Natural killer cell (primary cell): ENCODE measurements around the gene ITGB2. TPM values are rescaled to one million over a fixed set of nuclear protein-coding genes. Genes with fewer than 3 reads are reported as not detected.
A peak's percentile ranks its signal among the peaks of the same experiment; 100 is the strongest.

ENCODE experiments used
- ATAC-seq, 3 donors: fragments of 150-1000 bp in 2 of 3; fragments of 200-7000 bp in 1 of 3; cut with Tn5 transposase; 1 replicate in 1 of 3; 2 replicates in 2 of 3; pipeline ENCODE4 v1.10.0; 2021; ENCODE audit warnings: mild to moderate bottlenecking in 2 of 3, moderate library complexity in 2 of 3
- DNase-seq, 2 donors: peaks; one replicate each; pipeline versions ENCODE4 v3.0.0 to v3.0.0-alpha.2; 2013 to 2021; ENCODE audit warnings: mixed read lengths in 1 of 2
- H3K27ac ChIP-seq: one replicate; pipeline ENCODE4 v1.5.1; 2013; ENCODE audit warnings: mild to moderate bottlenecking, low read length
- H3K27me3 ChIP-seq: one replicate; pipeline ENCODE4 v1.6.1; 2013; ENCODE audit warnings: low read length; ENCODE audit not compliant: control insufficient read depth, insufficient read depth
- H3K36me3 ChIP-seq: one replicate; pipeline ENCODE4 v1.6.1; 2013; ENCODE audit warnings: low read length; ENCODE audit not compliant: control insufficient read depth, insufficient read depth
- H3K4me1 ChIP-seq: one replicate; pipeline ENCODE4 v1.6.1; 2013; ENCODE audit warnings: low read length; ENCODE audit not compliant: control insufficient read depth, insufficient read depth
- H3K4me3 ChIP-seq: one replicate; pipeline ENCODE4 v1.5.1; 2013; ENCODE audit warnings: low read length
- H3K9me3 ChIP-seq: one replicate; pipeline ENCODE4 v1.6.1; 2013; ENCODE audit warnings: low read length; ENCODE audit not compliant: control insufficient read depth, insufficient read depth
- H3K27ac Mint-ChIP-seq, 2 donors: one replicate each; pipeline ENCODE4 v1.8.0; 2022; ENCODE audit warnings: mild to moderate bottlenecking in 2 of 2, mixed read lengths in 2 of 2, moderate library complexity in 1 of 2
- H3K27me3 Mint-ChIP-seq, 2 donors: one replicate each; pipeline ENCODE4 v1.8.0; 2022; ENCODE audit warnings: low read depth in 2 of 2, mixed read lengths in 2 of 2
- H3K36me3 Mint-ChIP-seq: one replicate; pipeline ENCODE4 v1.8.0; 2022; ENCODE audit warnings: mixed read lengths
- H3K4me1 Mint-ChIP-seq, 2 donors: one replicate each; pipeline ENCODE4 v1.8.0; 2022; ENCODE audit warnings: mixed read lengths in 2 of 2
- H3K4me3 Mint-ChIP-seq: one replicate; pipeline ENCODE4 v1.8.0; 2022; ENCODE audit warnings: mild to moderate bottlenecking, moderate library complexity, mixed read lengths
- H3K9me3 Mint-ChIP-seq, 2 donors: one replicate each; pipeline ENCODE4 v1.8.0; 2022; ENCODE audit warnings: mixed read lengths in 2 of 2
- CTCF ChIP-seq: fragments of 200-600 bp; IDR thresholded peaks from one replicate; pipeline ENCODE4 v1.8.0; 2022; ENCODE audit warnings: antibody characterized with exemption
- WGBS: methylation state at CpG from one replicate; pipeline ENCODE4 v1.1.7; 2013; ENCODE audit warnings: missing lambda C conversion rate; ENCODE audit not compliant: insufficient coverage; 5-methylcytosine and 5-hydroxymethylcytosine counted together
- intact Hi-C: fragments of 100-400 bp; cut with micrococcal nuclease; formaldehyde crosslinking; loops from one replicate; pipeline ENCODE4 v1.14.2; 2022
- total RNA-seq, 4 donors: library from RNA; stranded (reverse); fragments of 120-200 nt in 1 of 4; gene quantifications; one replicate each; pipeline versions ENCODE4 v1.2.3 to v1.2.4, GENCODE V29; 2013 to 2022

Gene ITGB2
- total RNA-seq, 3 donors from 2014 or later (not counting 1 experiment from before 2014, with no cell fraction given), result 1,223 to 1,393 (median 1,250) TPM

DNA sequence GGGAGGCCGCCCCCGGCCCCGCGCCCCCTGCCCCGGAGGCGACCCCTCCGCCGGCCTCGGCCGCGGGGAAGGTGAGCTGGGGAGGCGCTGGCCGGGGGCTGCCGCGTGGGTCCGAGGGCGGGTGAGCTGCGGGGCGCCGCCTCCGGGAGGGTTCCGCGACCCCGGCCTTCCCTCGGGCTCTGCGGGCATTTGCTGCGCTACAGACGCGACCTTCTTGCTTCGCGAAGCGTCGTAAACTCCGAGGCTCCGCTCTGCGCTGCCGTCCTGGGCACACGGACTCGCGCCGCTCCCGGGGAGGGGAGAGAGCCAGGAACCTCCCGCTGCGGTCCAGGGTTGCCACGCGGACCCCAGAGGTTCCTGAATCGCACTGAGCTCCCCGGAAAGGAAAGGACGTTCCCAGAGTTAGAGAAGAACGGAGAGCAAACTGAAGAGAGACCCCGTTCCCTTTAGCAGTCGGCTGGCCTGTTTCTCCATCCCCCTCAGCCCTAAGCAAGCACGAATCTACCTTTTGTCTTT lies 19.5 kb upstream of the ITGB2 start:
- peak overlapping the region; percentile 78 for H3K4me3 ChIP-seq
- no peaks in the 10 kb centered on the region for H3K27me3 ChIP-seq
- H3K9me3 Mint-ChIP-seq, result no peaks in the 10 kb centered on the region
- peak overlapping the region; percentile 61 to 66 for H3K27ac Mint-ChIP-seq
- peaks cover 12% of the 10 kb centered on the region for H3K36me3 ChIP-seq
- no peaks in the 10 kb centered on the region for H3K9me3 ChIP-seq
- intact Hi-C loops, result no loop called here
- no peak overlapping the region for H3K27ac ChIP-seq
- ATAC-seq, result peak; percentile 47 to 55 (median 48)
- no peak for TF ChIP-seq CTCF
- H3K4me1 ChIP-seq, result peaks cover 32% of the 10 kb centered on the region
- H3K27me3 Mint-ChIP-seq, result no peaks in the 10 kb centered on the region
- peak overlapping the region; percentile 93 for H3K4me3 Mint-ChIP-seq
- peak in 1 of 2 donors; percentile 54 for DNase-seq
- peaks cover 21 to 33% of the 10 kb centered on the region in 2 donors for H3K4me1 Mint-ChIP-seq
- WGBS, result 0% methylated on average over 52 of the region's 53 CpGs
- no peaks in the 10 kb centered on the region for H3K36me3 Mint-ChIP-seq

- H3K27me3 Mint-ChIP-seq, result no peaks in the 10 kb centered on the region
- H3K4me1 Mint-ChIP-seq, result peaks cover 21 to 33% of the 10 kb centered on the region in 2 donors
- intact Hi-C loops, result no loop called here
- Histone ChIP-seq H3K27me3 (no peaks in the 10 kb centered on the region), H3K9me3 (no peaks in the 10 kb centered on the region), H3K4me3 (peak within 1 kb of the TSS; percentile 78), H3K36me3 (peaks cover 10% of the 10 kb centered on the region), H3K27ac (peak within 1 kb of the TSS; percentile 20), H3K4me1 (peaks cover 32% of the 10 kb centered on the region)
- H3K36me3 Mint-ChIP-seq, result no peaks in the 10 kb centered on the region
- WGBS, result 3% methylated on average over 69 of the region's 69 CpGs
- H3K27ac Mint-ChIP-seq, result peak within 1 kb of the TSS; percentile 61 to 66
- peak; percentile 71 to 89 for DNase-seq
- ATAC-seq, result peak; percentile 90 to 96 (median 93)
- H3K9me3 Mint-ChIP-seq, result no peaks in the 10 kb centered on the region
- TF ChIP-seq CTCF, result no peak
- H3K4me3 Mint-ChIP-seq, result peak within 1 kb of the TSS; percentile 93
Measured at GRCh38 chr21:44939532-44940115, 18.9 kb upstream of the ITGB2 start, which contains the start of gene SLX9. SLX9 (plus strand) TSS chr21:44940029; CDS start chr21:44940058, 29 bp downstream.

DNA sequence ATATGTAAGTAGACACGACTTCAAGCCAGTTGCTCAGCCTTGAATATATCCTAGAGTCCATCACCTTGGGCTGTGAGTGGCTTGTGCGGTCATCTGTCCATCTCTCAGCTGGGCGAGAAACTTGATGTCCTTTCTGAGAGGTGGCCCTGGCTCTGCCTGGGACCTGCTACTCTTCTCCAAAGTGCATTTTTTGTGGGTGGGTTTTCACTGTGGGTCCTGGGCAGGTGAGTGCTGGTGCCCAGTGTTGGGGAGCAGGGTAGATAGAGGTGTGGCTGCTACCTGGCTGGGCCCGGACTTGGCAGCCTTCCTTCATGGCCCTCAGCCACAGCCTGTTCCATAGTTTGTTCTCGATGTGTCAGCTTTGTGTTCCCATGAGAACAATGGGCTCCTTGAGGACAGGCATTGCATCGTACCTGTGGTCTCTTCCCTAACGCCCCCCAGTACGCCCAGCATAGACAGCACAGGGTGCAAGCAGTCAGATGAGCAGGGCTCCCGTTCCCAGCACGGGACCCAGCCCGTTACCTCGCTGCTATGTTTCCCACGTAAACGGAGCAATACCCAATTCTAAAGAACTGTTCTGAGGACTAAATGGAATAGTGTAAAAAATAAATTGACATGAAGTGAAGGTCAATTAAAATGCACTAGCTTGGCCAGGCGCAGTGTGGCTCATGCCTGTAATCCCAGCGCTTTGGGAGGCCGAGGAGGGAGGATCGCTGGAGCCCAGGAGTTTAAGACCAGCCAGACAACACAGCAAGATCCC lies 18.3 kb upstream of the ITGB2 start:
- WGBS, result 90% methylated on average over 18 of the region's 18 CpGs
- peak overlapping the region; percentile 18 to 61 for H3K27ac Mint-ChIP-seq
- Histone ChIP-seq H3K27ac (peak overlapping the region; percentile 20), H3K4me1 (peaks cover 32% of the 10 kb centered on the region), H3K9me3 (no peaks in the 10 kb centered on the region), H3K27me3 (no peaks in the 10 kb centered on the region), H3K36me3 (peaks cover 3% of the 10 kb centered on the region), H3K4me3 (peak overlapping the region; percentile 78)
- TF ChIP-seq CTCF, result no peak
- no peaks in the 10 kb centered on the region for H3K9me3 Mint-ChIP-seq
- ATAC-seq (no peak), DNase-seq (no peak)
- H3K36me3 Mint-ChIP-seq, result no peaks in the 10 kb centered on the region
- peak overlapping the region; percentile 91 for H3K4me3 Mint-ChIP-seq
- H3K27me3 Mint-ChIP-seq, result no peaks in the 10 kb centered on the region
- peaks cover 21 to 33% of the 10 kb centered on the region in 2 donors for H3K4me1 Mint-ChIP-seq
- intact Hi-C loops, result no loop called here
